HG03097 (cell line): ENCODE measurements around the gene NAT9.

Experiments
- ATAC-seq: cut with Tn5 transposase; IDR thresholded peaks from one replicate; pipeline ENCODE4 v1.9.1; 2021; ENCODE audit not compliant: unreplicated experiment, low FRiP score

The NAT9 gene

DNA sequence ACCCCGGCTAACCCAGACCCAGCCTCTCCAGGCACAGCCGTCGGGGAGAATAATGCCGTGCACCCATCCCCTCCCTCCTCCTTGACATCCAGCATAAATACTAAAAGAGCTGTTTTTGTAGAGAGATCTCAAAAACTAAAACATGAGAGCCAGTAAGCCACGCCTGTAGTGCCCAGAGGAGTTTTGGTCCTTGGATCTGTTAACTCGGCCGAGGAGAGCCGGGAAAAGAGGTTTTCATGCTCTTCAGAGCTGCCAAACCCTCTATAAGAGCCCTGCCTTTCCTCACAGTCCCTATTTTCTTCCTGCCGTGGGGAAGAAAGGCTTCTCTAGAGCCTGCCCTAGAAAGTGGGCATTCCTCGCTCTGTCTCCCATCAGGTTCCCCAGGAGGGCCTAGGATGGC is 30.2 kb upstream of the NAT9 start:
- ATAC-seq: no peak

DNA sequence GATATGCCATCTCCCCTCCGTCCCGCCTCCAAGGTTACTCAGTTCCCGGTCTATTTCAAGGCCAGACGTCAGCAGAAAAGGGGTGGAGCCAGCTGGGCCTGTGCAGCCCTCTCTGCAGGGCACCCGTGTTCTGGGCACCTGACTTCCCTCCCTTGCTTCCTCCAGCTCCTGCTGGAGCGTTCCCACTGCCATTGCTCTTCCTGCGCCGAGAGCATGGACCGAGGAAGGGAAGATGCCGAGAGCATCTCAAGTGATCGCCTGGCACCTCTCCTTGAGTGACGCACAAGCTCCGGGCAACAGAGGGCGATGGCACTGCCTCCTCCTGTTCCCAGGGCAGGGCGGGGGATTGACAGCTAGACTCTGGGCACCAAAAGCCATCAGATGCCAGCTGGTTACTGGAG is 29.4 kb upstream of the NAT9 start:
- no peak for ATAC-seq

DNA sequence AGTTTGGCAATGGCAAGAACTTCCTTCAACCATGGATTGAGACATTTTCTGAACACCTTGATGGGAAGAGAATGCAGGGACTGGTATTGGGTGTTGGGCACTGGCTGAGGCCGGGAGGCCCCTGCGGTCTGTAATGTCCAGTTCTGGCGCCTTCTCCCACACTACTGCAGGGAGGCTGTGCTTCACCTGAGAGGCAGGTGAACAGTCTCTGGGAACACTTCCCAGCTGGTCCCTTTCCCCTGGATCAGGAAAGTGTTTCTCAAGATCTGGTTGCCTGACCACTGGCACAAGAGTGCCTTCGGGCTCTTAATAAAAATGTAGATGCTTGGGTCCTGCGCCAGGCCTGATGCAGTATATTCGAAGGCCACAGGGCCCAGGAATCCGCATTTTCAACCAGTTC is 28.5 kb upstream of the NAT9 start:
- no peak for ATAC-seq

DNA sequence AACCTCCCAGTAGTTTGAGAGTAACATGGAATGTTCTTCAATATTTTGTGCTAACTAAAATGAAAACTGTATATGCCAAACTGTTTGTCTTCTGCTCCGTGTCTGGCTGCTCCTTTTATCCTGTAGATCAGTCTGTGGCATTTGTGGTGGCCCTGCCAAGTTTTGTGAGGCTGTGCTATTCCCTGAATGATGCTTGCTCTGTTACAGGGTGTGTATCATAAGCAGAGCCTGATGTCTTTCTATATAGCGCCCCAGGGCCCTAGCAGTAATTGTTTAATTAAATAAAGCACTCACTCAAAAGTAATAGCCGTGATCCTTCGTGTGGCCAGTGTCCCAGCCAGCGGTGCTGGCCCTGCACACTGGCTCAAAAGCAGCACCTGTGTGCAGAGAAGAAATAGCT is 27.8 kb upstream of the NAT9 start:
- no peak for ATAC-seq

DNA sequence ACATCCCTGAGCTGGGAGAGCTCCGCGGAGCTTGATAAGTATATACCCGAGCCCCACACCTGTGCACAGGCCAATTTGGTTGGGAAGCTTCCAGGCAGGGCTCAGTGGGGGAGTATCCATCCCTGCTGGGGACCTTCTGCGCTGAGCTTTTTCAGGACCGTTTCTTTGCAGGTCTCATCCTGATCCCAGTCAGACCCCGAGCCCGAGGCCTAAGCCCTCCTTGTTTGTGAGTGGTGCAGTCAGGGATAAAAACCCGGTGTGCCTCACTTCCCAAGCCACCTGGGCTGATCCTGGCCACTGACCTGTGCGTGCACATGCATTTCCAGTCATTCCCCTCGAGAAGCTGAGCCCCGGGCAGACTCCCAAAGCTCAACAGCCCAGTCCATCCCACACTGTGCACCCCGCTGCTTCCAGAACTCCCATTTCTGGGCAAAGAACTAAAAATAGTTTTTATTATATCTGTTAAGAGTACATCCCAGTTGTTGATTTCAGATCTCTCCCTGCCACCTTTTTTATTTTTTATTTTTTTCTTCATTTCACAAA is 27.3 kb upstream of the NAT9 start:
- ATAC-seq: no peak

DNA sequence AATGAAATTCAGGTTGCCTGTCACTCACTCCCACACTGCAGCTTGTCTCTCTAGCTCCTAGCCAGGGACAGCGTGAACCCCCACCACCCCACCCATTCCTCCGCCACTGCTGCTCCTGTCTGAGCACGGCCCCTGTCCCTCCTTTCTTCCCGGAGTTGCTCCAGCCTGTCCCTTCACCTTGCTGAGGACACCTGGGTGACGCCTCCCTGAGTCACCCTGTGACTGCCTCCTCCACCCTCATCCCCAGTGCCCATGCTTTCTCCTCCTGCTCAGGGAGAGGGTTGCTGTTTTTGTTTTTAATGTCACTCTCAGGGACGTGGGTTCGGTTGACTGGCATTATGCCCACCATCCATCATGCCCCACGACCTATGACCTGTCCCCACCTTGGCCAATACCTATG is 25.8 kb upstream of the NAT9 start:
- ATAC-seq: no peak

DNA sequence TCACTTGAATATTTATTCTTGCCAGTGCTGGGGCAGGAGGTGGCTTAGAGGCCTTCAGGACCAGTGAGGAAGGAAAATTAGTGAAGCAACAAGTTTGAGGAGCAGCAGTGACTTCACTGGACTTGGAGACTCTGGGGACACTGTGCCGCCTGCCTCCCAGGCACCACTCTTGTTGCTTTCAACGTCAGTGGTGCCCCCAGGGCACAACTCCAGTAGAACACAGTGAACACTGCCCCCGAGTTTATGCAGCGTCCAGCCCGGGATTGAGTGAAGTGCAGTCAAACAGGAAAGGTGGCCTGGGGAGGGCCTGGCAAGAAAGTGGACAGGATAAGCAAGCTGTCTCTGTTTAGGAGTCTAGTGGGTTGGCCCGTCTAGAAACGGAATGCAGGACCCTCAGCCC is 24.4 kb upstream of the NAT9 start:
- ATAC-seq: no peak

DNA sequence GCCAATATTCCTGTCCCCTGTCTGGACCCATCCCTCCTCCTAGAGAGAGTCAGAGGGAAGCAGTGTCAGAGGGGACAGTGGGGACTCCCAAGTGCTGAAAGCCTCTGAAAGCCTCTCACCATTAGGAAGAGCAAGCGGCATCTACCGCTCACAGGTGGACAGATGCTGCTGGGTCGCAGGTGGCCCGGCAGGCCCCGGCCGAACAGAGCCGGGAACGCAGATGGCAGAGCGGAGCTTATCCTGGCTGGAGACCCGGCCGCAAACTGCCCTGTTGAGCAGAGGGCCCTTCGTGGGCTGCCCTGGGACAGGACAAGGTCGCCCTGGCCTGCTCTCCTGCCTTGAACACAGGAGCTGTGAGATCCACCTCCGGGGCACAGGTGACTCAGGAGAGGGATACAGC is 23.0 kb upstream of the NAT9 start:
- ATAC-seq: no peak

DNA sequence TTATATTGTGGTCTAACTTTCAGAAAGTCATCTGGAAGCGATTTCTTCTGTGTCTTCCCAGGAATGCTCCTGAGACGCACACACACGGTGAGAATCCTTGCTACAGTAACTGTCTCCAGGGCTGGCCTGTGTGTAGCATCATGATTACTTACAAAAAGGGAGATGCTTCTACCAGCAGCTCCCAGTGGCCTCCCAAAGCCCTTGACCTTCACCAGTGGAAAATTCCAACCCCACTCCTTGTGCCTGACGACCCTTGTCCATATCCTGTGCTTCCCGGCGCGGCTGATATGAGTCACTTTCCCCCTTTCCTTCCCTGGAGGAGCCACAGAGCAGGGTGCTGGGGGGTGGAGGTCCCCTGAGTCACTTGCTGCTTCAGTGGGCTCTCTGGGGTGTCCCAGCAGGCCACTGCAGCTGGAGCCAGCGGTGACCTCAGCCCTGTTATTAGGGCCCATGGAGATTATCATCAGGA is 22.1 kb upstream of the NAT9 start:
- no peak for ATAC-seq

DNA sequence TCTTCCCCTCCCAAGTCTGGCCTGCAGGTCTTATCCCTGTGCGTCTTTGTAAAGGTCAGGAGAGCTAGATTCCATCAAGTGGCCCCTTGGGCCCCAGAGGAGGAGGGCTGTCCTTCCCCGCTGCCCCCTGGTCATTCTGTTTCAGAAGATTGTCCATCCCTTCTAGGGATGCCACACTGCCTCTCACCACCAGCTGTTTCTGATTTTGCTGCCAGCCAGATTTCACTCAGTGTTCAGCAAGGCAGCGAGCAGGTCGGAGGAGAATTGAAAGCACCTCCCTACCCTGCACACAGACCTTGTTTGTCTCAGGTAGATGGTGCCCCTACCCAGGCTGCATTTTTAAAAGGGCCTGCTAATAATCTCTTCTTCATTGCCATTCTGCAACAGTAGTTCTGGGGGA is 21.7 kb upstream of the NAT9 start:
- no peak for ATAC-seq

DNA sequence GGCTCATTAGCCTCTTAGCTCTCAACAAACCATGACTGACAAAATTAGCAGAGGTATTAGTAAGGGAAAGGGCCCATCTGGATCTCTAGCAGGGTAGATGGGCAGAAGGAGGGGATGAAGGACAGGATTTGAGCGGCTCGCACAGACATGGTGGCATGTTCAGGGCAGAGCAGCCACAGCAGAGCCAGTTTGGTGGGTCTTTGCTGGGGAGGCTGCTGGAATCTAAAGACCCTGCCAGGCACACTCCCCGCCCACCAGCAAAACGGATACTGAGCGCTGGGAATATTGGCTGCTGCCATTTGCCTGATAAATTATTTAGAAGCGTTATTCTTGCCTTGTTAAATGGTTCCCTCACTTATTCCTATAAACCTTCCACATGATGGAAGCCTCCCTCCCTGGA is 20.7 kb upstream of the NAT9 start:
- ATAC-seq: no peak

DNA sequence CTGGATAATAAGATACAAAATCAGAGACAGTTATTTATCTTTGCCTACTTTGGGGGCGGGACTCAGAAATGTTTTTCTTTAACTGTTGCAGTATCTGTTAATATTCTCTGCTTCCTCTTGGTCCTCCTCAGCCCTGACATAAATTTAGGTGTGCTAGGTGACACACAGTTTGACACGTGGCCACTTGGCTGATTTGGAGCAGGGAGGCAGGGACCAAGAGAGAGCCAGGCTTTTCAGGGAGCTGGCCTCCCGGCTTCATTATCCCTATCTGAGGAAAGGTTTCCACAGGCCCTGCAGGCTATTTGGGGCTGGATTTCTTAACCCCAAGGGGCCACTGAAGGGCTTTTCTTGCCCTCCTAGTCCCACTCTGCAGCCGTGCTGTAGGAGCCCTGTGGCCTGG is 20.1 kb upstream of the NAT9 start:
- ATAC-seq: no peak

DNA sequence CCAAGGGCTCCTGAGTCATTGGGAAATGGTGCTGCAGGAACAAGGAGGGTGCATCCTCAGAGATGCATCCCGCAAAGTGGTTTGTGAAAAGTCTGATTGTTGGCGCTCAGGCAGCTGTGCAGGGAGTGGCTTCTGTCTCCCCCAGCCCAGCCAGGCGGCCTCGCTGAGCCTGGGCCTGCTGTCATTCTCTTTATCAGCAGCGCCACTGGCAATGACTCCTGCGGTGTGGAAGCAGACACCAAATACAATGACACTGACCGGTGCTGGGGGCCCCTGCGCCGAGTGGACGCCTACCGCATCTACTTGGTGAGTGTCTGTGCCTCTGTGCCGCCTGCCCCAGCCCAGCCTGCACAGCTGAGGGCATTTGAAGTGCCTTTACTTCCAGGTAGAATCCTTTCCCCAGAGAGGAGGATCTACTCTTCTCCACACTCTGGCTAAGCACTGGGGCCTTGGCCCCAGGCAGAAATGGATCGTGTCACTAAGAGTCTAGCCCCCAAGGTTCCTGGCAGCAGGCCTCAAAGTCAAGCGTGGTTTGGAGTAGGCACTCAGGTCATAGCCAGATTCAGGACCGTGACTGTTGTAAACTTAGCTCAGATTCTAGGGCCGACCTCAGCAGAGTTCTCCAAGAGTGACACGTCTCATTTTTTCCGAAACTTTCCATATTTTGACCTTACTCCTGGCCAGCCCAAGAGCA is 19.3 kb upstream of the NAT9 start:
- no peak for ATAC-seq

DNA sequence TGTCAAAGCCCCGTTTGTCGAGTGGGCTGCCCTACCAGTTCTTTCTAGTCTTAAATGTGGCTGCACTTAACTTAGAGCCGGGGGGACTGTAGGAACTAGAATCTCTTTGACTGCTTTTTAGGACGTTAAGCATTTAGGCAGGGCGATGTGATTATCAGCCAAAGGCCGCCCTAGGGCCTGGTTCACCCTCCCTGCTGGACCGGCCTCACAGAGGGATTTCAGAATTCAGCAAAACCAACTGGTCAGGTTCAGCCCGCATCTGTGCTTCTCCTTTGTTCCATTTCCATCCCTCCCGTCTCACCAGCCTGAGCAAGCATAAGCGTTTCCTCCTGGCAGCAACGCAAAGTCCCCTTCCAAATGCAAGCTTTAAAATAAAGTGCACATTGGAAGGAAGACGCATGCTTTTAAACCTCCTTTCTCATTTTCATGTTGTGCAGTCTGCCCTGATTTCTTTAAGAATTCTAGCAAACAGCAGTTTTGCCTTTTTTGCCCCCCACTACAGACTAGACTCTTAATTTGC is 16.5 kb upstream of the NAT9 start:
- ATAC-seq: no peak

DNA sequence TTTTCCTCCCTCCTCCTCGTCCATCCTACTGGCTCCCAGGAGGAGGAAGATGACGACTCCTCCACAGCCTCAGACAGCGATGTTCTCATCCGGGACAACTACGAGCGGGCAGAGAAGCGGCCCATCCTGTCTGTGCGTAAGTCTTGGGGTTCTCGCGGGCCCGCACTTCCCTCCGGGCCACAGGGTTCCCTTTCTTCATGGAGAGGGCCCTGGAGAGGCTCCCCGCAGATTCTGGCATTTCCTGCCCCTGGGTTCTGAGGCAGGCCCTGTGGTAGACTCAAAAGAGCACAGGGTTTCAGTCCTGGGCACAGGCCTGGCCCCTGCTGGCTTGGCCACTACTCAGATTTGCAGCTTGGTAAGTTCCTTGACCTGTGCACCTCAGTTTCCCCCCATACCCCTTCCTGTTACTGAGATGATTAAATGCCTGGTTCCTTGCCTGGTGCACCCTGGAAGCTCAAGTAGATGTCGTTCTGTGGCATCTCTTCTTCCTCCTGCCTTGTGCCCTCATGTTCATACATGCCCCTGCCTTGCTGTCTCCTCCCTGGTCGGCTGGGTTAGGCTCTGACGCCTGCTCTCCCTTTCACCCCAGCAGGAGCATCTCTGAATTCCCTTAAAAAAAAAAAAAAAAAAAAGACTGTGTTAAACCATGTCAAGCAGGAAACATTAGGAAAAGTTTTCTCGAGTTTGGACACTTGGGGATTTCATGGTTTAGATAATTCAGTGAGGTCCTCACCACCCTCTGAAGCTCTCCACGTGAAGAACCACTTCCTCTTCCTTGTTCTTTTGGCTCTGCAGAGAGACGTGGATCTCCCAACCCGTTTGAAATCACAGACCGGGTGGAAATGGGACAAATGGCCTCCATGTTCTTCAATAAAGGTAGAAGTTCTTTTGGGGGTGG is 14.3 kb upstream of the NAT9 start:
- no peak for ATAC-seq

DNA sequence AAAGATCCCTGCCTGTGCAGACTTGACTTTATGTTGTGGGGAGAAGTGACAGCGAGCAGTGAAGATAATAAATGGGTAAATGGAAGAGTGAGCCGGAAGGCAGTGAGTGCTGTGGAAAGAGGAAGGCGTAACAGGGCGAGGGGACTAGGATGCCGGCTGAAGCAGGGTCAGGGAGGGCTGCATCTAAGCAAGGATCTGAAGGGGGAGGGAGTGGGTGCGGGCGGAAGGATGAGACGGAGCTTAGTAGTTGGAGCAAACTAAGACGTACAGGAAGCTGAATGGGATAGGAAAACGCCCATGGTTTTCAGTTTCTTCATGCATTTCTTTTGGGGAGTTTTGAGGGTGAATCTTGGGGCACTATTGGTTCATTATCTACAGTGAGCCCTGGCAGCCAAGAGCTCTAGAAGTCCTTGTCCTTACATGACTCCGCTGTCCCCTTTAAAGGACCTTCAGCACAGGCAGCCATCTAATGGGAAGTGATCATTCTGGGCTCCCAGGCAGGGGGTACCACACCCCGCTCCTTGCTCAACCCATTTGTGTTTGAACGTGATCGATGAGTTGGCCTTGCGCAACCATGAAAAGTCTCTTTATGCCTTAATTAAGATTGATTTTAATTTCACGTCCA is 10.4 kb upstream of the NAT9 start:
- no peak for ATAC-seq

DNA sequence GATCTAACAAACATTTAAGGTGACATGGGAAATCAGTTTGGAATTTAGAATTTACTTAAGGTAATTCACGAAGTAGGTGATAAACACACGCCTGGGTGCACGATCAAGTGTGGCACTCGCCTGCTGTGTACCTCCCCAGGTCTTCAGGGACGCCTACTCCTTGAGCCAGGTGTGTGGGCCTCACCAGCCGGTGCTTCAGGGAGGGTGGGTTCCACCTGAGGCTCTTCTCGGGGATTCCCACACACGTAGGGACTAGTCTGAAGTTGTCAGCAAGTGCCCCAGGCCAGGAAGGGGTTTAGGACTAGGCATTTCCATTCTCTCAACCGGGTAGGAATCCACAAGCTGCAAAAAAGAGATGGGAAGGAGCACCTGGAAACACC is 9.8 kb upstream of the NAT9 start:
- no peak for ATAC-seq

DNA sequence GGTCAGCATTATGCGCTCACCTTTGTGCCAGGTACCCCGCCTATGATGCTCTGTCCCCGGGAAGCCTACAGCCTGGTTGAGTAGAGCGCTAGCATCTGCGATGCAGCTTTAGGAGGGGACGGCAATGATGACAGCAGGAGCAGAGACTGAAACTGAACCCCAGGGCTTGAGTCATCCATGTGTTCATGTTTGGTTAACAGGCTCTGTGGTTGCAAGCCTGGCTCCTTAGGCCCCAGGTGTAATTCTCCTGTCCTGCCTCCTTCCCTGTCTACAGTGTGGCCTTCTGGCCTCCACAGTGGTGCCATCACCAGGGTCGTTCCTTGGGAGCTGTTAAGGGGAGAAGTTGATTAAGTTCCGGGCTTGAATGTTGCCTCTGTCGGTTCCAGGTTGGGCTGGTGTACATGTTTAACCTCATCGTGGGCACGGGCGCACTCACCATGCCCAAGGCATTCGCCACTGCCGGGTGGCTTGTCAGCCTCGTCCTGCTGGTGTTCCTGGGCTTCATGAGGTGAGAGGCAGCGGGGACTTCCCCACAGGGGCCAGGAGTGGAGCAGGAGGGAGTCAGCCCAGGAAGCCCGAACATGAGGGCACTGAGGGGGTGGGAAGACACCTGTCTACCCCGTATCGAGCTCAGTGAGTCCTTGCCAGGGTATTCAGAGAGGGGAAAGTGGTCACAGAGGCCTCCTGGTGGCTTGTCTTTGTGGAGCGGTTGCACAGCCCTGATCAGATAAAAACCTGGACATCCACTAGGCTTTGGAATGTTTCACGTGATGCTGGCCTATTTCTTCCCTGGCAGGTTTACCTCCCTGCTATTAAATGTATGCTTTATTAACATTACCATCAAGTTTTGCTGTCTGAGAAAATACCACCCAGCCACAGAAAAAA is 9.2 kb upstream of the NAT9 start:
- ATAC-seq: no peak

DNA sequence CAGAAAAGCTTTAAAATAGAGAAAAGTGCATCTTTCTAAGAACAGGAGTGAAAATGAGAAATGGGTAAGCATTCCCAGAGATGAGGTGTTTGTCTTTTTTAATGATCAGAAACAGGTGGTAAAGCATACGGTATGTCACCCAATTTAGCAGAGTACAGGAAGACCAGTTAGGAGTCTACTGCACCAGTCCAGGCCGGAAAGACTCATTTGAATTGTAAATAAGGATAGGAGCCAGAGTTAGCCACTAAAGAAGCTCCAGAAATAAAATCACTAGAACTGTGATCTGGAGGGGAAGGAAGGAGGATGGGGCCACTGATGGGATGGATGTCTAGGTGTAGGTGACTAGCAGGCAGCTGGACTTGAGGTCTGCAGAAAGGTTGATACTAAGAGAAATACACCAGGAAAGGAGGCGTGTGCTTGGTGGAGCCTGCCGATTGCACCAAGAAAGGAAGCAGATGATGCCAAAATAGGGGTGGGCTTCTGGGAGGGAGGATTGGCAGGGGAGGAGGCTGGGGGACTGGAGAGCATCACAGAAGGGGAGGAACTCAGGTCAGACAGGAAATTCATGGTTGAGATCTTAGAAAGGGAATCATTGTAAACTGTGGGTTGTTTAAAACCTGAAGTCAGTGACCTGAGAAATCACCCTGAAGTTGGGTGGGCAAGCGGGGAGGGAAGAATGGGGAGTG is 8.1 kb upstream of the NAT9 start:
- ATAC-seq: no peak

DNA sequence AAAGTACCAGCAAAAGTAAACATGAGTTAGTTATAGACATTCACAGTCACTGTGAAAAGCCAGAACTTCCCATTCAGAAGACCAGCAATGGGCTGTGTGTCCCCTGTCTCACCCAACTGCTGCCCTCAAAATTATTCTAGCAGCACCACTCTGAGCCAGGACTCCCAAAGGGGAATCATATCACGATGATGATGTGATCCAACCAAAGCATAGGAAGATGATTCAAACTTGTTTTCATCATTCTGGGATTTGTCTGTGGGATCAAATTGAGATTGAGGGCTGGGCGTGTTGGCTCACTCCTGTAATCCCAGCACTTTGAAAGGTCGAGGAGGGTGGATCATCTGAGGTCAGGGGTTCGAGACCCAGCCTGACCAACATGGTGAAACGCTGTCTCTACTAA is 6.4 kb upstream of the NAT9 start:
- ATAC-seq: no peak
